Erythroblast (primary cell): ENCODE results near the gene SHROOM4.

ENCODE experiments used
- GATA1 ChIP-seq: IDR thresholded peaks from 2 replicates; pipeline ENCODE4 v1.6.1; 2011; ENCODE audit warnings: low read depth, mild to moderate bottlenecking, control low read depth, low read length, moderate library complexity
- POLR2A ChIP-seq: IDR thresholded peaks from 2 replicates; pipeline ENCODE4 v1.6.1; 2011; ENCODE audit warnings: mild to moderate bottlenecking, low read length

DNA sequence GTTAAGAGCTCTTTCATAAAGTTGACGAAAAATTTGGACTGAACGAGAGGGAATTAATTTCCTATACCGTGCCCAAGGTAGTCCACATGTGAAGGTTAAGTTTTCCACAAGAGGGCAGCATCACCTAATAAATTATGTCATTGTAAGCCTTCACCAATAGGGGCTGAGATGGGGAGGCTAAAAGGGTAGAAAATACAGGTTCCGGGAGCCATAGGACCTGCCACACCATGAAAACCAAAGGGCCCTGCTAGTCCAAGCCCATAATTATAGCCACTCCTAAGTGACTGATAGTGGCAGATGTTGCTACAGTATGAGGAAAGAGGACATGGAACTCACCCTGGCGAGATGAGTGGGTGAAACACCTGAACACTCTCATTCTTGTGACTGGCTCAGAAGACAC lies 122.2 kb downstream of the SHROOM4 start:
- no peak for TF ChIP-seq POLR2A
- TF ChIP-seq GATA1: no peak
